Type B pancreatic cell (in vitro differentiated cells): Measurements from ENCODE around the gene SLC9A7. TPM values are rescaled to one million over a fixed set of nuclear protein-coding genes. Genes with fewer than 3 reads are reported as not detected.
"Not testable (repeated sequence)": the region's sequence is repeated elsewhere in the genome, so short reads cannot be mapped to it uniquely, and the experiment has no call there.

Source experiments
- DNase-seq: peaks from one replicate; pipeline ENCODE4 v3.0.0; 2021; ENCODE audit warnings: mixed read lengths; ENCODE audit not compliant: unreplicated experiment; ENCODE audit errors: extremely low spot score
- H3K27ac Mint-ChIP-seq: 2 replicates; pipeline ENCODE4 v1.8.0; 2021; ENCODE audit warnings: mild to moderate bottlenecking, mixed read lengths
- H3K27me3 Mint-ChIP-seq: 2 replicates; pipeline ENCODE4 v1.8.0; 2021; ENCODE audit warnings: mixed read lengths
- H3K36me3 Mint-ChIP-seq: 2 replicates; pipeline ENCODE4 v1.8.0; 2021; ENCODE audit warnings: mixed read lengths
- H3K4me1 Mint-ChIP-seq: one replicate; pipeline ENCODE4 v1.8.0; 2021; ENCODE audit warnings: mixed read lengths; ENCODE audit not compliant: unreplicated experiment
- H3K4me3 Mint-ChIP-seq: 2 replicates; pipeline ENCODE4 v1.8.0; 2021; ENCODE audit warnings: mild to moderate bottlenecking, mixed read lengths
- H3K9me3 Mint-ChIP-seq: 2 replicates; pipeline ENCODE4 v1.8.0; 2021; ENCODE audit warnings: mixed read lengths
- CTCF ChIP-seq: fragments of 200-600 bp; sonication (generic); conservative IDR thresholded peaks from 2 replicates; pipeline ENCODE4 v1.5.0; 2021; ENCODE audit warnings: antibody characterized with exemption, mild to moderate bottlenecking
- total RNA-seq: library from RNA; stranded (reverse); gene quantifications from 2 replicates; pipeline ENCODE4 v1.2.1, GENCODE V29; 2021; ENCODE audit warnings: low replicate concordance

The SLC9A7 gene
- total RNA-seq, 1 donor from 2014 or later, result 7.5 TPM

GRCh38 chrX:46733226-46733625 lies 25.7 kb downstream of the SLC9A7 start:
- DNase-seq, result no peak
- no peaks in the 10 kb centered on the region for H3K36me3 Mint-ChIP-seq
- peaks cover 8% of the 10 kb centered on the region for H3K9me3 Mint-ChIP-seq
- no peak for TF ChIP-seq CTCF
- no peak overlapping the region for H3K27ac Mint-ChIP-seq
- H3K4me3 Mint-ChIP-seq, result no peak overlapping the region
- no peaks in the 10 kb centered on the region for H3K4me1 Mint-ChIP-seq
- H3K27me3 Mint-ChIP-seq, result no peaks in the 10 kb centered on the region

GRCh38 chrX:46730765-46731164 lies 28.2 kb downstream of the SLC9A7 start:
- TF ChIP-seq CTCF, result no peak
- no peaks in the 10 kb centered on the region for H3K27me3 Mint-ChIP-seq
- H3K9me3 Mint-ChIP-seq, result peaks cover 1% of the 10 kb centered on the region
- H3K36me3 Mint-ChIP-seq, result no peaks in the 10 kb centered on the region
- no peak for DNase-seq
- no peak overlapping the region for H3K4me3 Mint-ChIP-seq
- no peak overlapping the region for H3K27ac Mint-ChIP-seq
- no peaks in the 10 kb centered on the region for H3K4me1 Mint-ChIP-seq

GRCh38 chrX:46727441-46727840 lies 31.5 kb downstream of the SLC9A7 start:
- no peak overlapping the region for H3K4me3 Mint-ChIP-seq
- H3K4me1 Mint-ChIP-seq, result no peaks in the 10 kb centered on the region
- H3K27ac Mint-ChIP-seq, result no peak overlapping the region
- no peaks in the 10 kb centered on the region for H3K9me3 Mint-ChIP-seq
- H3K27me3 Mint-ChIP-seq, result no peaks in the 10 kb centered on the region
- no peak for TF ChIP-seq CTCF
- no peak for DNase-seq
- no peaks in the 10 kb centered on the region for H3K36me3 Mint-ChIP-seq

- H3K36me3 Mint-ChIP-seq, H3K4me1 Mint-ChIP-seq, H3K4me3 Mint-ChIP-seq, H3K9me3 Mint-ChIP-seq, H3K27me3 Mint-ChIP-seq, DNase-seq, H3K27ac Mint-ChIP-seq: not testable (repeated sequence)
These were observed 35.4 kb downstream of the SLC9A7 start for GRCh38 chrX:46723569-46723927.

- no peaks in the 10 kb centered on the region for H3K4me1 Mint-ChIP-seq
- H3K36me3 Mint-ChIP-seq, result no peaks in the 10 kb centered on the region
- no peaks in the 10 kb centered on the region for H3K27me3 Mint-ChIP-seq
- no peak overlapping the region for H3K4me3 Mint-ChIP-seq
- H3K27ac Mint-ChIP-seq, result no peak overlapping the region
- no peak for TF ChIP-seq CTCF
- DNase-seq, result no peak
- H3K9me3 Mint-ChIP-seq, result no peaks in the 10 kb centered on the region
These were observed 36.0 kb downstream of the SLC9A7 start for GRCh38 chrX:46722742-46723568.

- Mint-ChIP-seq H3K9me3 (no peaks in the 10 kb centered on the region), H3K27ac (no peak overlapping the region), H3K4me3 (no peak overlapping the region), H3K4me1 (no peaks in the 10 kb centered on the region), H3K36me3 (no peaks in the 10 kb centered on the region), H3K27me3 (no peaks in the 10 kb centered on the region)
- no peak for DNase-seq
- no peak for TF ChIP-seq CTCF
These were observed 42.1 kb downstream of the SLC9A7 start for GRCh38 chrX:46716796-46717195.
